Thyroid gland (tissue), 4 donors: ENCODE results near the gene PLXNC1. TPM values are rescaled to one million over a fixed set of nuclear protein-coding genes. Genes with fewer than 3 reads are reported as not detected.
A peak's percentile ranks its signal among the peaks of the same experiment; 100 is the strongest.

Experiments
- DNase-seq, 2 donors: peaks; one replicate each; pipeline ENCODE4 v3.0.0-alpha.2; 2019
- H3K27ac ChIP-seq, 3 donors: fragments of 200-600 bp; sonication (generic); 1 replicate in 2 of 3; 2 replicates in 1 of 3; pipeline ENCODE4 v1.5.1; 2016 to 2019; ENCODE audit warnings: mild to moderate bottlenecking in 1 of 3, moderate library complexity in 1 of 3
- H3K27me3 ChIP-seq: fragments of 200-600 bp; sonication (generic); one replicate; pipeline ENCODE4 v1.5.1; 2019
- H3K36me3 ChIP-seq, 2 donors: fragments of 200-600 bp; sonication (generic); one replicate each; pipeline ENCODE4 v1.5.1; 2016 to 2019
- H3K4me1 ChIP-seq, 2 donors: fragments of 200-600 bp; sonication (generic); one replicate each; pipeline ENCODE4 v1.5.1; 2017 to 2019
- H3K4me3 ChIP-seq, 3 donors: fragments of 200-600 bp; sonication (generic); replicated peaks in 1 of 3; 1 replicate in 2 of 3; 2 replicates in 1 of 3; pipeline ENCODE4 v1.5.1; 2016; ENCODE audit warnings: mild to moderate bottlenecking in 1 of 3
- H3K9me3 ChIP-seq: fragments of 200-600 bp; sonication (generic); one replicate; pipeline ENCODE4 v1.5.1; 2017
- CTCF ChIP-seq, 6 experiments: fragments of 200-600 bp in 3 of 6; fragments of 450-650 bp in 3 of 6; sonication (generic) in 3 of 6; IDR thresholded peaks; one replicate each; pipeline ENCODE4 v1.5.1; 2016 to 2019; ENCODE audit warnings: antibody characterized with exemption in 6 of 6, mild to moderate bottlenecking in 2 of 6, inconsistent platforms in 1 of 6, moderate library complexity in 1 of 6
- POLR2A ChIP-seq, 2 donors: fragments of 450-650 bp; IDR thresholded peaks; one replicate each; pipeline ENCODE4 v1.6.1; 2017; ENCODE audit warnings: antibody characterized with exemption in 2 of 2, mild to moderate bottlenecking in 2 of 2, moderate library complexity in 1 of 2
- WGBS, 2 donors: methylation state at CpG; one replicate each; pipeline ENCODE4 v1.1.5; 2017; 5-methylcytosine and 5-hydroxymethylcytosine counted together
- intact Hi-C: fragments of 100-400 bp; cut with DNase I; formaldehyde crosslinking; loops from one replicate; pipeline ENCODE4 v1.15.1; 2023
- total RNA-seq, 4 donors: library from RNA; depleted of rRNA; stranded (reverse); fragments of >200 nt; gene quantifications; one replicate each; pipeline ENCODE4 v1.2.3, GENCODE V29; 2016

PLXNC1 gene
- total RNA-seq, 4 donors from 2014 or later = 4.5 to 7.2 (median 5.1) TPM

- 89 to 95% methylated on average over 7 of the region's 7 CpGs for whole genome bisulfite sequencing, 2 donors
- Histone ChIP-seq H3K4me1 (no peaks in the 10 kb centered on the region), H3K27ac (no peak overlapping the region), H3K27me3 (no peaks in the 10 kb centered on the region), H3K36me3 (no peaks in the 10 kb centered on the region), H3K4me3 (no peak overlapping the region), H3K9me3 (no peaks in the 10 kb centered on the region)
- no peak for DNase-seq
- TF ChIP-seq POLR2A (IDR thresholded peaks at IDR 0.05) = no peak
- no peak for TF ChIP-seq CTCF (IDR thresholded peaks at IDR 0.05)
- intact Hi-C loops = no loop called here
Observed at GRCh38 chr12:94184995-94185719, 36.8 kb downstream of the PLXNC1 start.

- Histone ChIP-seq H3K27me3 (no peaks in the 10 kb centered on the region), H3K27ac (no peak overlapping the region), H3K4me1 (no peaks in the 10 kb centered on the region), H3K36me3 (no peaks in the 10 kb centered on the region), H3K9me3 (no peaks in the 10 kb centered on the region), H3K4me3 (no peak overlapping the region)
- WGBS, 2 donors = 93 to 94% methylated on average over 7 of the region's 7 CpGs
- intact Hi-C loops = no loop called here
- no peak for DNase-seq
- no peak for TF ChIP-seq CTCF (IDR thresholded peaks at IDR 0.05)
- TF ChIP-seq POLR2A (IDR thresholded peaks at IDR 0.05) = no peak
Observed at GRCh38 chr12:94185801-94186200, 37.4 kb downstream of the PLXNC1 start.

- peak; percentile 61 to 62 for DNase-seq
- H3K27ac ChIP-seq = no peak overlapping the region
- no peak overlapping the region for H3K4me3 ChIP-seq
- no peaks in the 10 kb centered on the region for H3K36me3 ChIP-seq
- H3K9me3 ChIP-seq = no peaks in the 10 kb centered on the region
- TF ChIP-seq CTCF (IDR thresholded peaks at IDR 0.05) (no peak), POLR2A (IDR thresholded peaks at IDR 0.05) (no peak)
- no peaks in the 10 kb centered on the region for H3K27me3 ChIP-seq
- 49 to 52% methylated on average over 40 of the region's 40 CpGs for WGBS, 2 donors
- no peaks in the 10 kb centered on the region for H3K4me1 ChIP-seq
- intact Hi-C loops = no loop called here
Observed at GRCh38 chr12:94186278-94187241, 38.2 kb downstream of the PLXNC1 start.

GRCh38 chr12:94187361-94187760 lies 39.0 kb downstream of the PLXNC1 start:
- WGBS, 2 donors = 71 to 78% methylated on average over 12 of the region's 12 CpGs
- H3K9me3 ChIP-seq = no peaks in the 10 kb centered on the region
- DNase-seq = no peak
- H3K27ac ChIP-seq = no peak overlapping the region
- no peak overlapping the region for H3K4me3 ChIP-seq
- no peaks in the 10 kb centered on the region for H3K4me1 ChIP-seq
- TF ChIP-seq CTCF (IDR thresholded peaks at IDR 0.05) (no peak), POLR2A (IDR thresholded peaks at IDR 0.05) (no peak)
- H3K36me3 ChIP-seq = no peaks in the 10 kb centered on the region
- H3K27me3 ChIP-seq = no peaks in the 10 kb centered on the region
- intact Hi-C loops = no loop called here

- intact Hi-C loops = no loop called here
- Histone ChIP-seq H3K9me3 (no peaks in the 10 kb centered on the region), H3K27me3 (no peaks in the 10 kb centered on the region), H3K4me3 (no peak overlapping the region), H3K4me1 (no peaks in the 10 kb centered on the region), H3K36me3 (no peaks in the 10 kb centered on the region), H3K27ac (no peak overlapping the region)
- WGBS, 2 donors = 91% methylated on average over 1 of the region's 2 CpGs
- TF ChIP-seq CTCF (IDR thresholded peaks at IDR 0.05) (no peak), POLR2A (IDR thresholded peaks at IDR 0.05) (no peak)
- no peak for DNase-seq
Observed at GRCh38 chr12:94190623-94191022, 42.2 kb downstream of the PLXNC1 start.
